ENCODE data around the gene IGFALS.
"Not testable (repeated sequence)": the region's sequence is repeated elsewhere in the genome, so short reads cannot be mapped to it uniquely, and the experiment has no call there.

The IGFALS gene

GRCh38 chr16:1817716-1818115 is 24.2 kb upstream of the IGFALS start:
- DNase-seq, result no peak

GRCh38 chr16:1817276-1817589 is 23.7 kb upstream of the IGFALS start:
- no peak for DNase-seq

GRCh38 chr16:1816396-1817275 is 23.1 kb upstream of the IGFALS start:
- no peak for DNase-seq

GRCh38 chr16:1815461-1815860 is 22.0 kb upstream of the IGFALS start:
- DNase-seq, result no peak

GRCh38 chr16:1812732-1813163 is 19.2 kb upstream of the IGFALS start:
- peak; percentile 23 for DNase-seq

DNA sequence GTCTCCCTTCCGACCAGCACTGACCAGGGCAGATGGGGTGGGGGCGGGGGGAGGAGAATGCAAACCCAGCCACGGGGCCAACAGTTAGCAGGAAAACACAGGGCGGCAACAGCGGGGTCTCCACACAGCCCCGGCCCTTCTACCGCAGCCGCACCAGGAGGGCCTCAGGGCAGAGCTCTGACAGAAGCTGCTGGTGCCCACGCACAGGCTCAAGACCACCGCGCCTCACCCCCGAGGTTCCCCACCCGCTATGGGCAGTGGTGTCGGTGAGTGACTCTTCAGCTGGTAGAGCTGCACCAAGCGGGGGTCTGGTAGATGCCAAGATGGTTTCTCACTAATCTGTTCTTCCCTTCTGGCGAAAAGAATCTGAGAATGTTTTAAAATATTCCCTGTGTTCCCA is 17.0 kb upstream of the IGFALS start:
- no peak for DNase-seq

DNA sequence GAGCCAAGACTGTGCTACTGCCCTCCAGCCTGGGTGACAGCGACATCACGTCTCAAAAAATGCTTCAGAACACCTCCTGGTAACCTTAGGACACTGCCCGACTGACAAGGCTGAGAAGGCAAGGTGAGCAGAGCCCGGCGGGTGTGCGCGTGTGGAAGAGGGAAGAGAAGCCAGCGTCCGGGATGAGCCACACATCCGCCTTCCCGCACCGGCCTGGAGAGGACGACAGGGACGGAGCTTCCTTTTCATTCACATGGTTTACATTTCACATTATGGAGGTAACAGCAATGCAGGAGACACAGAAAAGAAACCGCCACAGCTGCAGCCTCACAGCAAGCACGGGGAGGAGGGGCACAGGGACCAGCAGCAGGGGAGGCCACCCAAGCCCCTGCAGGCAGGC is 16.6 kb upstream of the IGFALS start:
- DNase-seq, result no peak

DNA sequence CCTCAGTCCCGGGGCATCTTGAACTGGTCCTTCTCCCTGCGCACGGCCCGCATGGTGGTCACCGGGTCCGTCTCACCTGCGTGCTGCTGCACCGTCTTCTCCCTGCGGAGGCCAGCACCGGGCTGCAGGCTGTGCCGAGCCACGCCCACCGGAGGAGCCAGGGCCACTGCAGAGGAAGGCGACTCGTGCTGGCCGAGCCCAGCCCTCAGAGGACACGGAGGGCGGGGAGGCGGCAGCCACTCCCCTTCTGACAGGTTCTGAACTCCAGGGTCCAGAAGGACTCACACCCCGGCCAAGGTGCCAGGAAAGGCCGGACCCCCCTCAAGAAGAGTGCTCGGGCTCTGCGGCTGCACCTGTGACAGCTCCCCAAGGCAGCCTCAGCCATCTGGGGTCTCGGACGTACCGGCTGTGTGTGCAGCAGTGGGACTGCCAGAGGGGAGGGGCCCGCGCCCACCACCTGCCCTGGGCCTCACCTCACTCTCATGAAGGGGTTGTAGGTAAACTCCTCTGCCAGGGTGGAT is 15.8 kb upstream of the IGFALS start:
- DNase-seq, result no peak

DNA sequence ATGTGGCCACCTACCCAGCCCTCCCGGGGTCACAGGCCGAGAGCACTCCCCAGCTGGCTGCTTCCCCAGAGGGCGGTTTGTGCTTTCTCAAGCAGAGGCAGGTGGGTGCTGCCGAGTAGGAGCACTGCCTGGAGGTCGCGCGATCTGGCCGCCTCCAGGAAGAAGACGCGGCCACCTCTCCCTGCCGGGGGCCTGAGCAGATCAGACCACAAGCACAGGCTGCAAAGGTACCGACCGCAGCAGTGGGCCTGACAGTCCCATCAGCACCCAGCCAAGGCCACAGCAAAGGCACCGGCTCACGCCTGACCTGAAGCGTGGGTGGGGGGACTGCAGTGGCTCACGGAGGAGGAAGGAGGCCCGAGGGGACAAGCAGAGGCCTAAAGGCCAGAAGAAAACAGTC is 15.2 kb upstream of the IGFALS start:
- no peak for DNase-seq

DNA sequence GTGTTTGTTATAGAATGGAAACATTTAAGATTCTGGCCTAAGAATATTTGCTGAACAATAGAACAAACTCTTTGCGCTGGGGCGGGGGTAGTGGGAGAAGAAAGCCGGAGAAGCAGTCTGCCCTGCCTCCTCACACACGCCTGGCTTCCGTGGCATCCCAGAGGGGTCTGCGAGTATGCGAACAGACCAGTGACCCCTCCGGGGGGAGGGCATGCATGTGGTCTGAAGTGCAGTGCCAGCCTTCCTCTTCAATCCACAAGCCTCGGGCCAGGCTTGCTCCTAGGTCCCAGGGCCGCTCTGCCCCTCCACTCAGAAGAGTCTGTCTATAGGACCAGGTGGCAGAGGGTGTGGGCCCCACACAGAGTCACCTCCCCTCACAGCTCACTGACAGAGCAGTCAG is 14.1 kb upstream of the IGFALS start:
- no peak for DNase-seq

DNA sequence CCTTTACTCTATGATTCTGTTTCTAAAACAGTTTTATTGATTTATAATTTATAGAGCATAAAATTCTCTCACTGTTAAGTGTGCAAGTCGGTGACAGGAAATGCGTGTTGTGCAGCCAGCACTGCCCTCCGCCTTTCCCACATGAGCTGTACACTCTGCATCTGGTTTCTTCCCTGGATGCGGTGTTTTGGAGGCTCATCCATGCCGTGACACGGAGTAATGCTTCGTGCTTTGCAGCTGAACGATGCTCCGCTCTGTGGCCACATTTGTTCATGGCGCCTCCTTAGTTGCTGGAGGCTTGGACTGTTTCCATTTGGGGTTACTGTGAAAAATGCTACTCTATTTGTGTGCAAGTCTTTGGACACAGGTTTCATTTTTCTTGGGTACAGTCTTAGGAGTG is 7.2 kb upstream of the IGFALS start:
- DNase-seq, result no peak

- DNase-seq, result not testable (repeated sequence)
Observed at GRCh38 chr16:1799263-1799662, 5.8 kb upstream of the IGFALS start.

DNA sequence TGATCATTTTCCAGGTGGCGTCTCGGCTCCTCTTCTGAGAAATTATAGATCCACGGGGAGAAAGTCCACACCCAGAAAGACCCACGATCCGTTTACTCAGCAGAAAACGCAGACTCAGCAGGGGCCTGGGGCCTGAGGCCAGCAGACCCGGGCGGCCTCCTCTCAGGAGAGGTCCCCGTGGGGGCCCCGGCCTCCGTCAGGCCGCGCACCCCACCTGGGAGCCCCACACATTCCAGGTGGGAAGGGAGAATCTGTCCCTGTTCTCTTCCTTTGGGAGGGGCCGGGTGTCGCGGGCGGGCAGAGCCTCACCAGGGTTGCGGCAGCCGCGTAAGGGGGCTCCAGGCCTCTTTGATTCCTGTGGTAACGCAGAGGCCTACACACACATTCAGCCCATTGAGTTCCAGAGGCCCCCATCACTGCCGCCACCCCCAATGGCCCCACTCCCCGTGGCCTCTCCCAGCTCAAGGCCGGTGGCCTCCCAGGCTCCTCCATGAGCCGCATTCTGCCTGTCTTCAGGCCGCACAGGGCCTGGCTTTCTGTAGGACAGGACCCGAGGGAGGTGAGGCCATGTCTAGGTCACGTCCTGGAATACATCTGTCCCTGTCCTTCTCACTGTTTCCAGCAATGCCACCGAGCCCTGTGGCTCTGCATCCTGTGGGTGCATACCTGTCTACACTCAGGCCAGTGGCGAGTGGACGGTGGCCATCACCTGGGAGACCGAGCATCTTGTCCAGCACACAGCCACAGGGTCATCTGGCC is 1.6 kb upstream of the IGFALS start:
- no peak for DNase-seq

GRCh38 chr16:1794221-1794871 is 841 bp upstream of the IGFALS start:
- DNase-seq, result no peak

DNA sequence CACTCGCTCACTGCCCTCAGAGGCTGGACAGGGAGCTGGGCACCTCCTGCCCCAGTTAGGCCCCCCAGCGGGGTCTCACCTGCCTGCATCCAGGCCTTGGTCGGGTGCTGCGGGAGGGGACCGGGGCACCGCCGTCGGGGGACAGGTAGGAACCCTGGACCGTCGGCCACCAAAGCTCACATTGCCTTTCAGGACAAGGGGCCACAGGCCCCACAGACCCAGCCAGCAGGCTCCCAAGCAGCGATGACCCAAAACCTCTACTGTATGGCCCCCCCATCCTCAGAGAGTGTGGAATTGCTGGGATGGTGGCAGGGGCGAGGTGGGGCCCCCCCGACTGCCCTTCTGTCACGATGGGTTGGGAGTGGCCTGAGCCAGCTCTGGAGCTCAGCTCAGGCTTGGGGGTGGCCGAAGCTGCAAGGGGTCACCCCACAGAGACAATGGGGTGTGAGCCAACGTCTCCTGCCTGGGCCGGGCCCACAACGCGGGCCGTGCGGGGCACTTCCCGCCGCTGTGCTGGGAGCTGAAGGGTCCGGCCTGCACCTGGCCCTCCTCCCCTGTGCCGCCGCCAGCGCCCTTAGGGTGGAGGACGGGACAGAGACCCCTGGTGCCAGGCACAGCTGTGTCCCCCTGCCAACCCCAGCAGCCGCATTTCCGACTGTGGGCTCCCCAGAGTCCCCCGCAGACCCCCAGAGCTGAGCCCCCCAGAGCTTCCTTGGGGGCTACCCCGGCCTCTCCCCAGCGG is 498 bp downstream of the IGFALS start:
- DNase-seq, result no peak

DNA sequence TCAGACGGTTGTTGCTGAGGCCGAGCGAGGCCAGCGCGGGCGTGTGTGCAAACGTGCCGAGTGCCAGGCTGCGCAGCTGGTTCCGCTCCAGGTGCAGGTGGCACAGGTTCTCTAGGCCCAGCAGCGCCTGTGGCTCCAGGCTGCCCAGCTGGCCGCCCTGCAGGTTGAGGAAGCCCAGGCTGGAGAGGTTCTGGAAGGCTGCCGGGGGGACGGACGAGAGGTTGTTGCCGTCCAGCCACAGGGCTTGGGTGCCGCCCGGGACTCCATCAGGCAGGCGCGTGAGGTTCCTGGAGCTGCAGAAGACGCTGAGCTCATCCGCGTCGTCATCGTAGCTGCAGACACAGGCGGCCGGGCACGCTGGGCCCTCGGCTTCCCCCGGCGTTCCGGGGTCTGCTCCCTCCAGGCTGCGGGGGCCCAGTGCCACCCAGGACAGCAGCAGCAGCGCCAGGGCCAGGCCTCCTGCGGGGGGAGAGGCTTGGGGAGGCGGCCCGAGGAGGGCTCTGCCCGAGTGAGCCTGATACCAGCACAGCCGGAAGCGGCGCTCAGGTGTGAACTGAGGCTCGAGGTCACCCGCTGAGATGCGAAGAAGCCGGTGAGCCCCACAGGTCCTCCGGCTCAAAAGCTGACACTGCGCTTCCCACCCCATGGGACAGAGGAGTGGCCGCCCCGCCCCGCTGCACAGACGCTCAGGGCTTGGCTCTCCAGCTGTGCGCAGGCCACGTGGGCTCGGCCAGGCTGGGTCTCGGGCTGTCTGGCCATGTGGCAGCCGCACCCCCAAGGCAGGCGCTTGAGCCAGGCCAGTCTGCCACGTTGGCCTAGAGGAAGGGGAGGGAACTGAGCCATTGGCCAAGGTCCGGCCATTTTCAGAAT is 1.3 kb downstream of the IGFALS start:
- DNase-seq, result no peak

DNA sequence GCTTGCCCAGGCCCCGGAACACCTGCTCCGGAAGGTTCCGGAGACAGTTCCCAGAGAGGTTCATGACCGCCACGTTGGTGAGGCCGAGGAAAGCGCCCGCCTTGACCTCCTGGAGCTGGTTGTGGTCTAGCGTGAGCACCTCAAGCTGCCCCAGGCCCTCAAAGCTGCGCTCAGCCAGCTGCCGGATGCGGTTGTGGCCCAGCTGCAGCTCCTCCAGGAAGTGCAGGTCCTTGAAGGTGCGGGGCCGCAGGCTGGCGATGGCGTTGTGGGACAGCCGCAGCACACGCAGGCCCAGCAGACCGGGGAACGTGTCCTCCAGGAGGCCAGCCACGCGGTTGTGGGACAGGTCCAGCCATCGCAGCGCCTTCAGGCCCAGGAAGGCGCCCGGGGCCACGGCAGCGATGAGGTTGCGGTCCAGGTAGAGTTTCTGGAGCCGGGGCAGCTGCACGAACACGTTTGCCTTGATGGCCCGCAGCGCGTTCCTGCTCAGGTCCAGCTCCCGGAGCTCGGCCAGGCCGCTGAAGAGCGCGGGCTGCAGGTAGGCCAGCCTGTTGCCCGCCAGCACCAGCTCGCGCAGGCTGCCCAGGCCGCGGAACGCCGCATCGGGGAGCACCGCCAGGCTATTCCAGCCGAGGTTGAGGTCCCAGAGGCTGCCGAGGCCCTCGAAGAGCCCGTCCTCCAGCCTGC is 2.1 kb downstream of the IGFALS start:
- DNase-seq, result no peak

DNA sequence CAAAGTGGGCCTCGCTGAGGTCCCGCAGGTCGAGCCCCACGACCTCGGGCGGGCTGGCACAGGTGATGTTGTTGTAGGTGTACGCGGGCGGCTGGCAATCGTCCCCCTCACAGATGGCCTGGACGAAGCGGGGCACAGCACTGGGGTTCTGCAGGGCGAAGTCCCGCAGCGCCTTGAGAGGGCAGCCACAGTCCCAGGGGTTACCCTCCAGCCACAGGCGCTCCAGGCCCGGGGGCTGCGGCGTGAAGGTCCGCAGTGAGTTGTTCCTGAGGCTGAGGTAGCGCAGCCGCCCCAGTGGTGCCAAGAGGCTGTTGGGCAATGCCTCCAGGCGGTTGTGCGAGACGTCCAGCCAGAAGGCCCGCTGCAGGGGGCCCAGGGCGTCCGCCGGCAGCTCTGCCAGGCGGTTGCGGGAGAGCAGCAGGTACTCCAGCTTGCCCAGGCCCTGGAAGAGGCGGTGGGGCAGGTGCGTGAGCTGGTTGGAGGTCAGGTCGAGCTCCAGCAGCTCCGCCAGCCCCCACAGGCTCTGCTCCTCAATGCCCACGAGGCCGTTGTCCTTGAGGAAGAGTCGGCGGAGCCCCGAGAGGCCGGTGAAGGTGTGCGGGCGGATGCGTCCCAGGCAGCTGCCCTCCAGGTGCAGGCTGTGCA is 2.8 kb downstream of the IGFALS start:
- DNase-seq, result no peak

DNA sequence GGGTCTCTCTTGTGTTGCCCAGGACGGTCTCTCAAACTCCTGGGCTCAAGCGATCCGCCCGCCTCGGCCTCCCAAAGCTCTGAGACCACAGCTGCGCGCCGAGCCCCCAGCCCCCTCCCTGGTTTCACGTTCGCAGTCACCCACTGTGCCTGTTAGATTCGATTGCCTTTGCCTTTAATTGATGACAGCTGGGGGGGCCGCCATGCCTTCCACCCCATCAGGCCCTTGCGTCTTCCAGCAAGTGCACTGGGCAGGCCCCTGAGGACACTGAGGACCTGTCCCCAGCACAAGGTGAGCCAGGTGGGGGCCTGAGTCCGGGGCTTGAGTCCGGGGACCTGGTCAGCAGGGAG is 3.3 kb downstream of the IGFALS start:
- DNase-seq, result no peak

- DNase-seq, result no peak
Observed at GRCh38 chr16:1789643-1790045, 3.9 kb downstream of the IGFALS start.

DNA sequence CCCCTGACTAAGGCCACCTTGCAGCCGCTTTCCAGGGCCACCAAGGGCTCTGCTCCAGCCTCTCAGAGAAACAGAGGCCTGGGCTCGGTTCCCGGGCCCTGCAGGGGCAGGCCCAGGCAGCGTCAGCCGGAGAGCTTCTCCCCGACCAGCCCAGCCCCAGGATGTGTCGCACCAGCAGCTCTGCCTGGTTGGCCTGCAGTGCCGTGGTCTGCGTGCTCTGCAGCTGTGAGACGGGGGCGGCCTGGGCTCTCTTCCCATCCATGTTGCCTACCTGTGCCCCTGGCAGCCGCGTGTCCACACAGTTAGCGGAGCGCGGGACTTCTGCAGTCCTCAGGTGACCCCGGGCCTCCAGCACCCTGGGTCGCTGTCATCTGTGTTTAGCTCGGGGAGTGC is 4.8 kb downstream of the IGFALS start:
- DNase-seq, result no peak
